Hematopoietic multipotent progenitor cell treated with erythropoietin and hydrocortisone succinate and interleukin-3 and kit ligand, for 17 days (in vitro differentiated cells): ENCODE results near the gene ELMO1.

Source experiments
- DNase-seq: peaks from one replicate; pipeline ENCODE4 v3.0.0-alpha.2; 2015; ENCODE audit warnings: low spot score

Gene ELMO1

GRCh38 chr7:37096341-37096740, 352.3 kb downstream of the ELMO1 start:
- DNase-seq = no peak

- DNase-seq = no peak
Measured at GRCh38 chr7:37095122-37095521, 353.5 kb downstream of the ELMO1 start.

- DNase-seq = no peak
Measured at GRCh38 chr7:37093257-37093656, 355.4 kb downstream of the ELMO1 start.

- DNase-seq = no peak
Measured at GRCh38 chr7:37092548-37092947, 356.1 kb downstream of the ELMO1 start.

- no peak for DNase-seq
Measured at GRCh38 chr7:37089972-37090371, 358.7 kb downstream of the ELMO1 start.

GRCh38 chr7:37085600-37085999, 363.1 kb downstream of the ELMO1 start:
- no peak for DNase-seq

- DNase-seq = no peak
Measured at GRCh38 chr7:37084303-37084702, 364.4 kb downstream of the ELMO1 start.

- no peak for DNase-seq
Measured at GRCh38 chr7:37083311-37084096, 365.2 kb downstream of the ELMO1 start.

GRCh38 chr7:37081436-37081835, 367.2 kb downstream of the ELMO1 start:
- DNase-seq = peak; percentile 29

GRCh38 chr7:37079420-37079819, 369.2 kb downstream of the ELMO1 start:
- DNase-seq = no peak

- no peak for DNase-seq
Measured at GRCh38 chr7:37076668-37077067, 372.0 kb downstream of the ELMO1 start.

- DNase-seq = no peak
Measured at GRCh38 chr7:37074370-37074769, 374.3 kb downstream of the ELMO1 start.

- DNase-seq = no peak
Measured at GRCh38 chr7:37071124-37071523, 377.5 kb downstream of the ELMO1 start.

GRCh38 chr7:37070471-37070870, 378.2 kb downstream of the ELMO1 start:
- DNase-seq = no peak

GRCh38 chr7:37070031-37070430, 378.6 kb downstream of the ELMO1 start:
- DNase-seq = no peak

GRCh38 chr7:37069336-37069735, 379.3 kb downstream of the ELMO1 start:
- DNase-seq = no peak

GRCh38 chr7:37068902-37069301, 379.8 kb downstream of the ELMO1 start:
- DNase-seq = no peak

GRCh38 chr7:37068038-37068437, 380.6 kb downstream of the ELMO1 start:
- no peak for DNase-seq

GRCh38 chr7:37065779-37066271, 382.8 kb downstream of the ELMO1 start:
- DNase-seq = no peak

GRCh38 chr7:37062560-37062859, 386.2 kb downstream of the ELMO1 start:
- no peak for DNase-seq

GRCh38 chr7:37061849-37062559, 386.7 kb downstream of the ELMO1 start:
- DNase-seq = no peak

- DNase-seq = no peak
Measured at GRCh38 chr7:37056234-37056912, 392.3 kb downstream of the ELMO1 start.

- DNase-seq = no peak
Measured at GRCh38 chr7:37054624-37055241, 393.9 kb downstream of the ELMO1 start.
